Adrenal gland (tissue), 12 donors: Measurements from ENCODE around the gene PTPN14. TPM values are rescaled to one million over a fixed set of nuclear protein-coding genes. Genes with fewer than 3 reads are reported as not detected.

Source experiments
- DNase-seq, 7 donors: peaks; one replicate each; pipeline ENCODE4 v3.0.0-alpha.2; 2019 to 2020
- H3K27ac ChIP-seq, 5 donors: fragments of 200-600 bp; sonication (generic) in 4 of 5; 1 replicate in 3 of 5; 2 replicates in 2 of 5; pipeline versions ENCODE4 v1.5.1 to v1.8.0; 2016 to 2020; ENCODE audit warnings: mild to moderate bottlenecking in 1 of 5
- H3K27me3 ChIP-seq: fragments of 200-600 bp; 2 replicates; pipeline ENCODE4 v1.8.0; 2021
- H3K36me3 ChIP-seq, 2 donors: fragments of 200-600 bp; replicated peaks in 1 of 2; 1 replicate in 1 of 2; 2 replicates in 1 of 2; pipeline versions ENCODE4 v1.5.1 to v1.8.0; 2018 to 2022
- H3K4me1 ChIP-seq, 2 donors: fragments of 200-600 bp; replicated peaks in 1 of 2; 1 replicate in 1 of 2; 2 replicates in 1 of 2; pipeline versions ENCODE4 v1.5.1 to v1.8.0; 2018 to 2021
- H3K4me3 ChIP-seq, 4 donors: fragments of 200-600 bp; sonication (generic) in 3 of 4; one replicate each; pipeline ENCODE4 v1.5.1; 2016 to 2018
- H3K9me3 ChIP-seq, 3 donors: fragments of 200-600 bp; sonication (generic) in 1 of 3; replicated peaks in 1 of 3; 1 replicate in 2 of 3; 2 replicates in 1 of 3; pipeline versions ENCODE4 v1.5.1 to v1.8.0; 2016 to 2021
- POLR2A ChIP-seq, 2 donors: fragments of 450-650 bp; IDR thresholded peaks; one replicate each; pipeline ENCODE4 v1.6.1; 2017; ENCODE audit warnings: antibody characterized with exemption in 2 of 2, mild to moderate bottlenecking in 2 of 2, moderate library complexity in 1 of 2
- WGBS, 4 donors: extraction: QIAGEN DNeasy Blood & Tissue Kit in 2 of 4; methylation state at CpG; one replicate each; pipeline versions ENCODE4 v1.1.5 to v1.1.7; 2013 to 2017; 5-methylcytosine and 5-hydroxymethylcytosine counted together
- intact Hi-C, 2 donors: fragments of 100-400 bp; cut with DNase I; formaldehyde crosslinking; loops; one replicate each; pipeline versions ENCODE4 v1.14.1 to v1.15.0; 2022 to 2023
- polyA plus RNA-seq, 3 donors: library from polyadenylated mRNA; stranded (reverse); fragments of 200-250 nt in 2 of 3; fragments of 350-450 nt in 1 of 3; fragmentation: Illumina TruSeq in 1 of 3; extraction: RNeasy Lipid Tissue Mini Kit (QIAGEN cat#74804) in 1 of 3; gene quantifications; one replicate each; pipeline ENCODE4 v1.2.3, GENCODE V29; 2013 to 2014
- total RNA-seq, 9 donors: library from RNA; depleted of rRNA in 4 of 9; stranded (reverse); fragments of >200 nt in 4 of 9; fragments of 120-200 nt in 1 of 9; fragmentation: NEBNext Ultra II Directional in 1 of 9; extraction: Animal tissue kit (Norgen Biotek cat#: 25700) in 1 of 9; gene quantifications; one replicate each; pipeline versions ENCODE4 v1.1.0 to v1.2.4, GENCODE V29; 2013 to 2023
- TF ChIP-seq, protein P1 (sequence below), 6 experiments: fragments of 450-650 bp in 4 of 6; fragments of 200-600 bp in 2 of 6; sonication (generic) in 1 of 6; IDR thresholded peaks; 1 replicate in 5 of 6; 2 replicates in 1 of 6; pipeline versions ENCODE4 v1.5.1 to v1.8.0; 2016 to 2021; ENCODE audit warnings: antibody characterized with exemption in 6 of 6, mild to moderate bottlenecking in 2 of 6, moderate library complexity in 1 of 6
- donor health status: healthy with polysubstance abuse.
- donor health status: Bipolar disorder and iron deficiency.
- donor health status: DM: yes; HTN: yes; CAD: no.
- donor health status: DM: no; HTN: no; CAD: no.
- donor health status: DM: no; HTN: no; CAD: no.
- donor health status: DM: yes; HTN: yes; CAD: no.

Gene PTPN14
- total and polyA plus RNA-seq, 12 donors, result 7.9 to 96.2 (median 32.0) TPM

DNA sequence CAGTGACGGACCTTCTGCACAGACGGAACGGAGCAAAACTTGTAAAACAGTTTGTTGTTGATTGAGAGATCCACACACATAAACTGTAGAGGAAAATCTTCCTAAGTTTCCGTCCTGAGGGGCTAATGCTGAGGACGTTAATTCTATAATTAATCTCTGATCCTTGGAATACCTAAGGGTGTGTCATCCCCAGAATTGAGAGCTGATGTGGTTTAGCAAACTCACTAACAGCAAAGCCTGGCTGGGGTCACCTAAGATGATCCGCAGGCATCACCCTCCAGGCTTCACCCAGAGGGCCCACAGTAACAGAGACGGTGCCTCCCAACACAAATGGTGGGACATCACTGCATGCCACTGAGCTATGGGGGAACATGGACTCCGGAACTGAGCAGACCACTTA, 172.9 kb downstream of the PTPN14 start:
- Histone ChIP-seq H3K27me3 (no peaks in the 10 kb centered on the region), H3K36me3 (peaks cover 0 to 21% of the 10 kb centered on the region in 2 donors), H3K9me3 (no peaks in the 10 kb centered on the region), H3K27ac (no peak overlapping the region), H3K4me3 (no peak overlapping the region), H3K4me1 (no peaks in the 10 kb centered on the region)
- DNase-seq, result no peak
- WGBS, 4 donors, result 87 to 98% (median 91%) methylated on average over 7 to 8 of the region's 8 CpGs
- intact Hi-C loops, result no loop called here
- TF ChIP-seq, protein P1, sequence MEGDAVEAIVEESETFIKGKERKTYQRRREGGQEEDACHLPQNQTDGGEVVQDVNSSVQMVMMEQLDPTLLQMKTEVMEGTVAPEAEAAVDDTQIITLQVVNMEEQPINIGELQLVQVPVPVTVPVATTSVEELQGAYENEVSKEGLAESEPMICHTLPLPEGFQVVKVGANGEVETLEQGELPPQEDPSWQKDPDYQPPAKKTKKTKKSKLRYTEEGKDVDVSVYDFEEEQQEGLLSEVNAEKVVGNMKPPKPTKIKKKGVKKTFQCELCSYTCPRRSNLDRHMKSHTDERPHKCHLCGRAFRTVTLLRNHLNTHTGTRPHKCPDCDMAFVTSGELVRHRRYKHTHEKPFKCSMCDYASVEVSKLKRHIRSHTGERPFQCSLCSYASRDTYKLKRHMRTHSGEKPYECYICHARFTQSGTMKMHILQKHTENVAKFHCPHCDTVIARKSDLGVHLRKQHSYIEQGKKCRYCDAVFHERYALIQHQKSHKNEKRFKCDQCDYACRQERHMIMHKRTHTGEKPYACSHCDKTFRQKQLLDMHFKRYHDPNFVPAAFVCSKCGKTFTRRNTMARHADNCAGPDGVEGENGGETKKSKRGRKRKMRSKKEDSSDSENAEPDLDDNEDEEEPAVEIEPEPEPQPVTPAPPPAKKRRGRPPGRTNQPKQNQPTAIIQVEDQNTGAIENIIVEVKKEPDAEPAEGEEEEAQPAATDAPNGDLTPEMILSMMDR (IDR thresholded peaks at IDR 0.05), result no peak
- TF ChIP-seq POLR2A (IDR thresholded peaks at IDR 0.05), result no peak

DNA sequence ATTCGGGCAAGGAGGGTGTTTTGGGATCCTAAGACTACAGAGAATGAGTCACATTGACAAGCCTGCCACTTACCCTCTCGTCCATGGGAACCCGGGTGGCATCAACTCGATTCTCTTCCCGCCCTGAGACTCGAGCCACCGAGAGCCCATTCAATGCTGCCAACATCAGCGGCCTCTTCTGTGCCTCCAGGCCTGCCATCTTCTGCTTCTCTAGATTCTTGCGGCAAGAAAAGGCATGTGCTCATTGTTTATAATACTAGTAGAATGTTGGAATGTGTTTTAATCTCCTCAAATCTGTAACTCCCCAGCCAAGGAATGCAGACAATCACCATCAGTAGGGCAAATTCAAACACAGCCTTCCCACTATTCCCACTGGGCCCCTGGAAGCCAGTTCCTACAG, 173.5 kb downstream of the PTPN14 start:
- H3K4me1 ChIP-seq, result no peaks in the 10 kb centered on the region
- DNase-seq, result no peak
- H3K4me3 ChIP-seq, result no peak overlapping the region
- H3K36me3 ChIP-seq, result peaks cover 0 to 15% of the 10 kb centered on the region in 2 donors
- 90 to 93% (median 91%) methylated on average over 9 of the region's 9 CpGs for WGBS, 4 donors
- intact Hi-C loops, result no loop called here
- no peaks in the 10 kb centered on the region for H3K27me3 ChIP-seq
- H3K27ac ChIP-seq, result no peak overlapping the region
- H3K9me3 ChIP-seq, result no peaks in the 10 kb centered on the region
- no peak for TF ChIP-seq POLR2A (IDR thresholded peaks at IDR 0.05)
- TF ChIP-seq, protein P1 (IDR thresholded peaks at IDR 0.05), result no peak

DNA sequence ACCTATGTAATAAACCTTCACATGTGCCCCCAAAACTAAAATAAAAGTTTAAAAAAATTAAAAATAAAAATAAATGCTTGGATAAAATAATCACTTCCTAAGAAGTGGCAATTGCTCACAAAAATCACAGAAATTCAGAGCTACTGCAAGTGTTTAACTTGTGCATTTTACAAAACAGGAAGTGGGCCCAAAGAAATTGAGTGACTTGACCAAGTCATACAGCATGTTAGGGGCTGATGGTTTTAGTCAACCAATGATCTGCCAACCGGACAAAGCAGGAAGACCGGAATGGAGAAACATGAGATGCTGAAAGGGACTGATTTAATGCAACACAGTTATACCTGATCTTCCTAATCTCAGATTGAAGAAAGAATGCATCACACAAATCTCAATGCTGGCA, 173.9 kb downstream of the PTPN14 start:
- 91 to 96% (median 92%) methylated on average over 2 of the region's 2 CpGs for WGBS, 4 donors
- Histone ChIP-seq H3K9me3 (no peaks in the 10 kb centered on the region), H3K27ac (no peak overlapping the region), H3K4me1 (no peaks in the 10 kb centered on the region), H3K36me3 (peaks cover 0 to 11% of the 10 kb centered on the region in 2 donors), H3K4me3 (no peak overlapping the region), H3K27me3 (no peaks in the 10 kb centered on the region)
- TF ChIP-seq, protein P1 (IDR thresholded peaks at IDR 0.05), result no peak
- no peak for TF ChIP-seq POLR2A (IDR thresholded peaks at IDR 0.05)
- intact Hi-C loops, result no loop called here
- DNase-seq, result no peak

DNA sequence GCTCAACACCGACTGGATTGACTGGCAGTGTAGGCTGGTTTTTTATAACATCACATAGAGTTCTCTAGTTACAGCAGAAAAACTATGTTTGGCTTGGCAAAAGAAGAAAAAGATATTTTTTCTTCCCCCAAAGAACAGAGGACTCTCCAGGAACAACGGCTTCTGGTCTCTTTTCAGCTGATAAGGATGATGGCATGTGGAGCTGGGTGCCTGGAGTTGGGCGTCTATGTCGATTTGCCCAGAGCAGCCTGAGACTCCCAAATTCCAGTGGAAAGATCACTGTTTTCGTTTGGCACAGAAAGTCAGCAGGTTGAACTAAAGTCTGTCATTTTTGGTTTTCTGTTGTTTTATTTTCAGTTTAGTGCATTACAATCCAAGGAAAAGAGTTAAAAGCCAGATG, 179.3 kb downstream of the PTPN14 start:
- peaks cover 0 to 4% of the 10 kb centered on the region in 2 donors for H3K4me1 ChIP-seq
- no peak overlapping the region for H3K27ac ChIP-seq
- no peaks in the 10 kb centered on the region for H3K9me3 ChIP-seq
- H3K27me3 ChIP-seq, result no peaks in the 10 kb centered on the region
- TF ChIP-seq, protein P1 (IDR thresholded peaks at IDR 0.05), result no peak
- no peak for TF ChIP-seq POLR2A (IDR thresholded peaks at IDR 0.05)
- 45 to 65% (median 49%) methylated on average over 5 of the region's 5 CpGs for WGBS, 4 donors
- no peak overlapping the region for H3K4me3 ChIP-seq
- no peak for DNase-seq
- H3K36me3 ChIP-seq, result peaks cover 0 to 4% of the 10 kb centered on the region in 2 donors
- intact Hi-C loops, result no loop called here
